ENCODE measurements around the gene CCDC85B.

The CCDC85B gene

GRCh38 chr11:65866509-65867283 lies 23.8 kb upstream of the CCDC85B start:
- no peak for DNase-seq (ENCODE audit: low read depth)
- H3K4me3 ChIP-seq (ENCODE audit: low read length): no peak overlapping the region
- no peak for TF ChIP-seq CTCF (conservative IDR thresholded peaks at IDR 0.05; ENCODE audit: low read depth, low read length)

GRCh38 chr11:65867284-65868071 lies 23.0 kb upstream of the CCDC85B start:
- H3K4me3 ChIP-seq (ENCODE audit: low read length): no peak overlapping the region
- TF ChIP-seq CTCF (conservative IDR thresholded peaks at IDR 0.05; ENCODE audit: low read depth, low read length): no peak
- no peak for DNase-seq (ENCODE audit: low read depth)

- H3K4me3 ChIP-seq (ENCODE audit: low read length): no peak overlapping the region
- DNase-seq (ENCODE audit: low read depth): no peak
- no peak for TF ChIP-seq CTCF (conservative IDR thresholded peaks at IDR 0.05; ENCODE audit: low read depth, low read length)
These were observed 22.3 kb upstream of the CCDC85B start for GRCh38 chr11:65868076-65868667.

- no peak overlapping the region for H3K4me3 ChIP-seq (ENCODE audit: low read length)
- DNase-seq (ENCODE audit: low read depth): no peak
- no peak for TF ChIP-seq CTCF (conservative IDR thresholded peaks at IDR 0.05; ENCODE audit: low read depth, low read length)
These were observed 21.6 kb upstream of the CCDC85B start for GRCh38 chr11:65868907-65869306.

GRCh38 chr11:65869643-65870306 lies 20.7 kb upstream of the CCDC85B start:
- no peak for TF ChIP-seq CTCF (conservative IDR thresholded peaks at IDR 0.05; ENCODE audit: low read depth, low read length)
- H3K4me3 ChIP-seq (ENCODE audit: low read length): no peak overlapping the region
- DNase-seq (ENCODE audit: low read depth): no peak

GRCh38 chr11:65870307-65870658 lies 20.2 kb upstream of the CCDC85B start:
- TF ChIP-seq CTCF (conservative IDR thresholded peaks at IDR 0.05; ENCODE audit: low read depth, low read length): no peak
- H3K4me3 ChIP-seq (ENCODE audit: low read length): no peak overlapping the region
- DNase-seq (ENCODE audit: low read depth): no peak

All from retinal pigment epithelial cell (primary cell).